DMS53 (cell line): ENCODE results near the gene TEX19.
A peak's percentile ranks its signal among the peaks of the same experiment; 100 is the strongest.
"Not testable (repeated sequence)": the region's sequence is repeated elsewhere in the genome, so short reads cannot be mapped to it uniquely, and the experiment has no call there.

ENCODE experiments used
- DNase-seq: peaks from one replicate; lab custom pipeline; 2025; lab: John Stamatoyannopoulos, UW

The TEX19 gene

DNA sequence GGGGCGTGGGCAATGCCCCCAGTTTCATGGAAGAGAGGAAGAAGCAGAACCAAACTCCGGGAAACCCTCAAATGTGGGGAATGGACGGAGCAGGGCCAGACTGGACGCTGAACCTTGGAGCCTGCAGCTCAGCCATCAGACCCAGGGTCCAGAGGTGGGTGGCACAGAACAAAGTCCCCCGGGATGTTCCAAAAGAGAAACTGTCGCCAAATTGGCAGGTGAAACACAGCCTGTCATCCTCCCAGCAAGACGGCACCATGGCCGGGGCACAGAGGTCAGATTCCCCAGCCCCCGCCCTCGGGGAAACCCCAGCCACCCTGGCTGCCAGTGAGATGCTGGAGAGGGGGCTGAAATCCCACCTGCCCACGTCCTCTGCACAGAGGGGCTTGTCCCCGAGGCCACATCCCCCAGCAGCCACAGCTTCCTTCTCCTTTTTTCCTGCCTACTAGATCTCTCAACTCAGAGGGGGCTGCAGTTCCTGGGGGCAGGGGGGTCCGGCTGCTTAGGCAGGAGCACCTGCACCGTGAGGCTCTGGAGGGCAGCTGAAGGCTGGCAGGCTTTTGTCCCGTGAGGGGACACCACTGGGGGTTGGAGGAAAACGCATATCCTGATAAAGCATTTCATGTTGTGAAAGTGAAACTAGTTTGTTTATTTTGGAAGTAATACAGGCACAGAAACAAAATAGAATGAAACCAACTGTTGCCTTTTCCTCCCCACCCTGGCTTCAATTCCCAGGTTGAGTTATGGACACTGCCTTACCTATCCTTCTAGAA lies 24.2 kb upstream of the TEX19 start:
- DNase-seq, result peak; percentile 62

DNA sequence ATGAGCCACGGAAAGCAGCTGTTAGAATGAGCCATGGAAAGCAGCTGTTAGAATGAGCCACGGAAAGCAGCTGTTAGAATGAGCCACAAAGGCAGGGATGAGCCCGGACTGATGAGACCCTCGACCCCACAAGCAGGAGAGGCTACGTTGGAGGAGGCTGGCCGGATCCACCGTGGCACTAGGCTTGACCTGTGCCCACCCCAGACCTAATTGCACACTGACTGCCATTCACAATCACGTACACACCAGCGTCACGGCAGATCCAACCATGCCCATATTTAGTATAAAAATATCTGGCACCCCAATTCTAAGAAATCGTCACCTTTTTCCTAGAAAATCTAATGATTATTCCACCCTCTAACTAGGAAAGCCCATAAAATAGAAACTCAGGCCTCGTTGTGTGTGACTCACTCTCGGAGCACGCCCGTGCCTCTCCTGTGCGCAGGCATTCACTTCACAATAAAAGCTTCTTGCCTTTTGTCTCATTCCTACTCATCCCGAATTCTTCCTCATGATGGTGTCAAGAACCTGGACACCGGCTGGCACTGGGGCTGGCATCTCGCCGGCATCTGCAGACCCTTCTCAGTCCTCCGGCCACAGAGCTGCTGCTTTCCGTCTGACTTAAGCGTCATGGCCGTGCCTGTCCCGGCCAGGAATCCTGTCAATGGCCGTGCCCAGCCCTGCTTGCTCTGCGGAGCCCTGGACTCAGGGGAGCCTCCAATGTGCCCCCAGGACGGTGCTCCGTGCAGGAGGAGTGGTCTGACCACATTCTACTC lies 20.0 kb upstream of the TEX19 start:
- peak; percentile 82 for DNase-seq

DNA sequence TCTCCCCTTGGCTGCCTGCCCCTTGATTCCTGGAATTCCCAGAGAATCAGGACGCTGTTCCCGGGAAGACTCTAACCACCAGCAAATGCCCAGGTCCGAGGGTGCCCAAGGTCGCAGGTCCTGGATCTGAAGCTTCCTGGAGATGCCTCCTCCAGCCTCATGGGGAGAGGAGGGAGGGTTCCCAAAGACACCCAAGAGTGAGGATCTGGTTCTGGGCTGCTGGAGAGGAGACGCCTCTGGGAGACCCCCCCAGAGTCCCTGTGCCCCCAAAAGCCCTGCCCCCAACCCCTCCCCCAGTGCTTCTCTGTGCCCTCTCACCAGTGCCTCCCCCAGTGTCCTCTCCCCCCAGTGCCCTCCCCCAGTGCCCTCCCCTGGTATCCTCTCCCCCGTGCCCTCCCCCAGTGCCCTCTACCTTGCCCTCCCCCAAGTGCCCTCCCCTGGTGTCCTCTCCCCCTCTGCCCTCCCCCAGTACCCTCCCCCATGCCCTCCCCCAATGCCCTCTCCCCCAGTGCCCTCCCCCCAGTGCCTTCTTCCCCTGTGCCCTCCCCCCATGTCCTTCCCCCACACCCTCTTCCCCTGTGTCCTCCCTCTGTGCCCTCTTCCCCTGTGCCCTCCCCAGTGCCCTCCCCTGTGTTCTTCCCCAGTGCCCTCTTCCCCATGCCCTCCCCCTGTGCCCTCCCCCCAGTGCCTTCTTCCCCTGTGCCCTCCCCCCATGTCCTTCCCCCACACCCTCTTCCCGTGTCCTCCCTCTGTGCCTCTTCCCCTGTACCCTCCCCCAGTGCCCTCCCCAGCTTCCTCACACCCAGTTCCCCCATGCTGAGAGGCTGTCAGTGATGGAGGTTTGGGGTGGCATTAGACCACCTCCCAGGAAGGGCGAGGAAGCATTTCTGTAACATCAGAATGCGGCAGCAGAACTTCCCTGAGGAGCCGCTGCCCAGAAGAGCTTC lies 19.1 kb upstream of the TEX19 start:
- DNase-seq, result peak; percentile 65

DNA sequence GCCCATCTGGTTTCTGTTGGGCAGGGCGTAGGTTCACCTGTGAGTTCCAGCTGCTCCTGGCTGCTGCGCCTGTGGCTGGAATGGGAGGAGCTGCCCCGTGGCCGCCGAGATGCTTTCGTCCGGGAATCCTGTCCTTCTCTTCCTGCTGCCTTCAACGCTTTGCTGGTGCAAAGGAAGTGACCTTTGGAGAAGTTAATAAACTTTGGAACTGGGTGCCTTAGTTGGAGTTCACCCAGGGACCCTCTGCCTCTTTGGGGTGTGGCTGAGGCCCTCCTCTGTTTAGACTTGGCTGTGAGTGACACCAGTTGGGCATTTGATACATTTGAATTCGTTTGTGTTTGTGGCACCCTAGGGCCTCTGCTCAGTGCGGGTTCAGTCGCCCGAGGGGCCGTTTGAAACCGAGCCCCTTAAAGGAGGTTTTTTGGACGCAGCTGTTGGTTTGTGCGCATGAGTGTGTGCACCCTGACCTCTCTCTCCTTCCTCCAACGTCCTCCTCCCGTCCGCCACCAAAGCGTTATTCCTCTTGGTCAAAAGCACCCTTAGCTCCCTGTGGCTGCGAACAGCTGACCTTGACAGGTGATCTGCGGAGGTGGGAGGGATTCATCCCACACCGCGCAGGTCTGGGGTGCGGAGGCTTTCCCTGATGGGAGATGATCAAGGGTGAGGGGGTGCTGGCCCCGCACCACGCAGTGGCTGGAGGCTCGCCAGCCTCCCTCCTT lies 16.5 kb upstream of the TEX19 start:
- DNase-seq, result no peak

DNA sequence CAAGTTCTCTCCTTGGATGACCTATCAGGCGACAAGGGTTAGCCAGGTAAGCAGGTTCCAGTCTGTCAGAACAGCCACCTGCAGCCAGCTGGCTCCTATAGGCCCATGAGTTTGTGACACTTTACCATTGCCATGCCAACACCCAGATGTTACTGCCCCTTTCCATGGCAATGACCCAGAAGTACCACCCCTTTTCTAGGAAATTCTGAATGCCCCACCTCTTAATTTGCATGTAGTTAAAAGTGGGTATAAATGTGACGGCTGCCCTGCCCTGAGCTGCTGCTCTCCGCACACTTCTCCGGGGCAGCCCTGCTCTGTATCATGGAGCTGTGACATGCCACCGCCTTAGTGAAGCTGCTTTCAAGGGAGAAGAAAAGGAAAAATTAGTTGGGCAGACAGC lies 15.5 kb upstream of the TEX19 start:
- DNase-seq, result peak; percentile 54

DNA sequence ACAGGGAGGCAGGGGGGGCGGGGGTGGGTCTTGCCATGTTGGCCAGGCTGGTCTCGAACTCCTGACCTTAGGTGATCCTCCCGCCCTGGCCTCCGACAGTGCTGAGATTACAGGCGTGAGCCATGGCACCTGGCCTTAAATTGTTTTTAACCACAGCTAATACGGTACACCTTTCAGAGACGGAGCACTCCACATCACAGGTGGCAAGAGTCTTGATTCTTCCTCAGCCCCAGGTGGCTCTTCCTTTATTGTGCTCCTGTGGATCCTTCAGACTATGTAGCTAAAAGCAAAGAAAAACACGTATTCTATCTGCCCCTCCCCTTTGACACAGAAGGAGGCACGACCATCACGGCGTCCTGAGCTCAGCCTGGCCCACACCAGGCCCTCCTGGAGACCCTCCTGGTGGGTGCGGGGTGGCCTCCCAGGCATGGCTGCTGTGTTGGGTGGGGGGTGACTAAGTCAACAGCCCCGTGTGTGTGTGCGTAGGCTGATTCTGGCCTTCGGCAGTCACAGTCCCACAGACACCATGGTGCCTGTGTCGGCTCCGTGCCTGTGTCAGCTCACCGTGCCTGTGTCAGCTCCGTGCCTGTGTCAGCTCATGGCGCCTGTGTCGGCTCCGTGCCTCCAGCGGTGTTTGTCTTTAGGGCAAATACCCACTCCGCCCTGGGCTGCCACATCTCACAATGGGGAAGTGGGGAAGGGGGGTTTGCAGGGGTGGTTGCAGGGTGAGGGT lies 14.7 kb upstream of the TEX19 start:
- no peak for DNase-seq

DNA sequence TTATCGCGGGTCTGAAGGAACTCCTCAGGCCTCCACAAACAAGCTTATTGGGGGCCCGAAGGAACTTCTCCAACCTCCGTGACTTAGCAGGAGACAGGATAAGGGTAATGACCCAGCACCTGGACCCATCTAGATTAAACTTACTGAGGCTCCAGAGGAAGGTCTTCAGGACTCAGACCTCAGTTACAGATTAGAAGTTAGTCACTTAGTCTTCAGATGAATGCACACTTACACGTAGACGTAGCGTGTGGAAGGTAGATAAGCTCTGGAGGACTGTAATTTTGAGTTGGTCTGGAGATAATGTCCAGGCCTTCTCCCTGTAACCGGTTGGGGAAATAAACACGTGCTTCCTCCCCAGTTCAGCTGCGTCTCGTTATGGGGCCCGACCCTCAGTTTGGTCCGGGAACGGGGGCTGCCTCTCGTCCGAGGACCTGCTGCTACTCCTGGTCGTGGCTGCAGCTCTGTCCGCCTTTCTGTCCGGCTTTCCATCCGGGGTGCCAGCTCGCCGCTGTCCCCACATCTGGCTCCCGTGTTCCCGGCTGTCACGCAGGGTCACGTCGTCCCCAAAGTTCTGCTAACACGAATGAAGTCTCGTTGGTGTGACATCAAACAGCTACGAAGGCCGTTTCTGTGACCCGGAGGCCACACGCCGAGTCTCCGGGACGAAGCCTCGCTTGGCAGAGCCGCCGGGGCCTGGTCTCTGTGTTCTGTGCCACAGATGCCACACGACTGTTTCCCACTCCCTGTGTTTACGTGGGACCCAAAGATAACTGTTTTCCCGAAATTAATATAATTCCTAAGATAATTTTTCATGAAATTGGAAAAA lies 13.7 kb upstream of the TEX19 start:
- DNase-seq, result no peak

DNA sequence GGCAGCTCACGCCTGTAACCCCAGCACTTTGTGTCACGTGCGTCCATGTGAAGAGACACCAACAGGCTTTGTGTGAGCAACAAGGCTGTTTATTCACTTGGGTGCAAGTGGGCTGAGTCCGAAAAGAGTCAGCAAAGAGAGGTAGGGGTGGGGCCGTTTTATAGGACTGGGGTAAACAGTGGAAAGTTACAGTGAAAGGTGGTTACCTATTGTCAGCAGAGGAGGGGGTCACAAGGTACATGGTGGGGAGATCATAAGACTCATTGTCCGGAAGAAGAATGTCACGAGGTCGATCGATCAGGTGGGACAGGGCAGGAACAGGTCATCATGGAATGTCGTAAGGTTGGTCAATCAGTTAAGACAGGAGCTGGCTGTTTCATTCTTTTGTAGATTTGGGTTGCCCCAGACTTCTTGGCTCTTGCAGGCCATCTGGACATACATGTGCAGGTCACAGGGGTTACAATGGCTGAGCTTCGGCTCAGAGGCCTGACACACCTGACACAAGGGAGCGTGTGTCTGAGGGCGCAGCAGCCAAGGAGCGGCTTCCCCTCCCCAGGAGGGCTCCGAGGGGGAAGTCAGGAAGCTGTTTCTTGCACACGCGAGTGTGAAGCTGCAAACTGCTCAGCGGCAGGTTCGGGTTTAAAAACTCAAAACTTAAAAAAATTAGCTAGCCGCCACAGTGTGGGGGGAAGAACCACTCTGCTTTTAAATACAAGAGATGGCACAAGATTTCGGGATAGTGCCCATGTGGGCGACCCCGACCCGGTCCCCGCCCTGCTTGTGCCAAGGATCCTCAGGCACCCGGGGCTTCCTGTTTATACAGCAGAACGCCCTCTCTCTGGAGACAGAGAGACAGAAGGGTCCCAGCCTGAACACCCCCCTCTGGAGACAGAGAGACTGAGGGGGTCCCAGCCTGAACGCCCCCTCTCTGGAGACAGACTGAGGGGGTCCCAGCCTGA lies 12.4 kb upstream of the TEX19 start:
- no peak for DNase-seq

DNA sequence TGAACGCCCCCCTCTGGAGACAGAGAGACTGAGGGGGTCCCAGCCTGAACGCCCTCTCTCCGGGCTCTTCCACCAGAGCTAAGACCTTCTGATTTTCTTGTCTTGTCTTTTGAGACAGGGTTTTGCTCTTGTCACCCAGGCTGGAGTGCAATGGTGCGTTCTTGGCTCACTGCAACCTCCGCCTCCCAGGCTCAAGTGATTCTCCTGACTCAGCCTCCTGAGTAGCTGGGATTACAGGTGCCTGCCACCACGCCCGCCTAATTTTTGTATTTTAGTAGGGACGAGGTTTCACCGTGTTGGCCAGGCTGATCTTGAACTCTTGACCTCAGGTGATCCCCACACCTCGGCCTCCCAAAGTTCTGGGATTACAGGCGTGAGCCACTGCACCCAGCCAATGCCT lies 11.1 kb upstream of the TEX19 start:
- not testable (repeated sequence) for DNase-seq

DNA sequence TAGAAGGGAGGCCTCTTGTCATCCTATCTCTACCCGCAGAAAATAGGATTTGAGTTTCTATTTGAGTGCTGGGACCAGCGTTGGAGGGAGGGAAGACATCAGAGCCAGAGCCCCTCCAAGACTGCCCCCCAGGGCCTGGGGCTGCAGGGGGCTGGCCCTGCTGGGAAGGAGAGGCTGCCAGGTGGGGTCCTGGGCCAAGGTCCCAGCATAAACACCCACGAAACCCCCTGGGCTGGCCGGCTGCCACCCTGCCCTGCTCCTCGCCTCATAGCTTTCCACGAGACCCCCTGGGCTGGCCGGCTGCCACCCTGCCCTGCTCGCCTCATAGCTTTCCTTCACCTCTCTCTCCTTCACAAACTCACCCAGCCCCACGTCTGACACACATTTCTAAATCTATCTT lies 10.6 kb upstream of the TEX19 start:
- no peak for DNase-seq

DNA sequence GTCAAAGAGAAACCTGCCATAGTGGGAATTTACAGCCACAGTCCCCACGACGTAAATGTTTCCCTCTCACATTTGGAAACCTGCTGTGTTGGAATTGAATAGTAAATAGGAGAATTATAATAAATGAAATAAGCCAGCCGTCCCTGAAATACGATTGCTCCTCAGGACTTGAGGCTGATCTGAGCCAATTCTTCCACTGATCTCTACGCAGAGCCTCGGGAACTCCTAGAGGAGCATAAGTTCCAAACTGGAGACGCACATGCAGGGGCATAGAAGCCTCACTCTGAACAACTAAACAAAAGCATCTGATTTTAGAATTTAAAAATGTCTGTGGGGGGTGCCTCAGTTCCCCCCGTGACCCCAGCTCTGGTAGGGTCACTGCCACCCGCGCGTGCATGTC lies 10.2 kb upstream of the TEX19 start:
- no peak for DNase-seq

DNA sequence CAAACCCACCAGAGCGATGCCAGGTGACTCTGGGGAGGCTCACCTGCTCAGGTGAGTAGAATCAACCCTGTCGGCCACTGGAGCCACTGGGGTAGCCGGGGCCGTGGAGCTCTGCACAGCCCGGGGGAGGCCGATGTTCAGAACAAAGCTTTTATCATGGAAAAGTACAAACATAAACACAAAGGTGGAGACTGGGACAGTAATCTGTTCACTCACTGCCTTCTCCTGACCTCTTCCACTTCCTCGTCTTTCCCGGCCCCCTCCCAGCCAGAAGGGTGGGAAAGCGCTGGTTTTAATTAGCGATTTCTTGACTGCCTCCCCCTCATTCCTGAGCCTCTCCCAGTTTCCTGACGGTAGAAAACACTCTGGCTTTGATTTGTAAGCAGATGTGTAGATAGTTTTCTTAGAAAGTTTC lies 9.8 kb upstream of the TEX19 start:
- DNase-seq, result no peak

DNA sequence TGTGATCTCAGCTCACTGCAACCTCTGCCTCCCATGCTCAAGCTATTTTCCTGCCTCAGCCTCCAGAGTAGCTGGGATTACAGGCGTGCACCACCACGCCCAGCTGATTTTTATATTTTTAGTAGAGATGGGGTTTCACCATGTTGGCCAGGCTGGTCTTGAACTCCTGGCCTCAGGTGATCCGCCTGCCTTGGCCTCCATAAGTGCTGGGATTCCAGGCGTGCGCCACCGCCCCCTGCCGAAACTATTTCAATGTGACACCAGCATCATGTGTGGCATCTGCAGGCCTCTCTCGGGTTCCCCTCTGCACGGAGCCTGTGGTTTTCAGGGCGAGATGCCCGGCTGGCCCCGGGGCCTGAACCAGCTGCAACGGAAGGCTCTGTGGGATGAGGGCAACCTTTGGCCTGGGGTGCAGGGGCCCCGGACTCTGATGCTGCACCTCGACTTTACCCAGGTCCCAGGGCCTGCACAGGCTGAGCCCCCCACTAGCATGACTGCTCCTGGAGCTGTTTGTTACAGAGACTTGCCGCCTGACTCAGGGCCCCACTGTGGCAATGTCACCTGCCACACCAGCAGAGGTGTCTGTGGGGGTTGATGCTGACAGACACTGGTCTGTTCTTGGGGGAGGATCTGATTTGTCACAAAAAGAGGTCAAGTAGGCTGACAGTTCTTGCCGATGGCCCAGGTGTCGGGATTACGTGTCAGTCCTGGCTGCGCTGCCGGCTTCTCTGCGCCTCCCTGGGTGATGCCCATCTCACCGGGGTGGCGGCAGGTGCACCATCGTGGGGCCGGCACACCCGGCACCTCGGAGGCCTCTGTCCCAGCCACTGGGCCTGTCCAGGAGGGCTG lies 8.6 kb upstream of the TEX19 start:
- no peak for DNase-seq

DNA sequence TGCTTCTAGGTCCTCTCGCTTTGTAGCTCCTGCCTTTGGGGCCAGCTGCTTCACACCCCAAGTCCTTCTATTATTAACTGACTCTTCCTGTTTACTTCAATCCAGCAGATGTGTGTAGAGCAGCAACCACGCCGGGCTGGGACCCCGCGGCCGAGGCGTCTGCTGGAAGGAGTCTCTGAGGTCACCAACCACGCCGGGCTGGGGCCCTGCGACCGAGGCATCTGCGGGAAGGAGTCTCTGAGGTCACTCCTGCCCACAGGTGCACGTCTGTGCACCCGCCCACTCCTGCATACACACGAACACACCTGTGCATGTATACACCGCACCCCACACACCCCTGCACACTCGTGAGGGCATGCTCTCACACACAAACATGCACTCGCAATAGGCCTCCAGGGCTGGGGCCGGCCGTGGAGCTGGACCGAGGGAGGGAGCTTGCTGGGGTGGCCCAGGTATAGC lies 7.8 kb upstream of the TEX19 start:
- peak; percentile 55 for DNase-seq

DNA sequence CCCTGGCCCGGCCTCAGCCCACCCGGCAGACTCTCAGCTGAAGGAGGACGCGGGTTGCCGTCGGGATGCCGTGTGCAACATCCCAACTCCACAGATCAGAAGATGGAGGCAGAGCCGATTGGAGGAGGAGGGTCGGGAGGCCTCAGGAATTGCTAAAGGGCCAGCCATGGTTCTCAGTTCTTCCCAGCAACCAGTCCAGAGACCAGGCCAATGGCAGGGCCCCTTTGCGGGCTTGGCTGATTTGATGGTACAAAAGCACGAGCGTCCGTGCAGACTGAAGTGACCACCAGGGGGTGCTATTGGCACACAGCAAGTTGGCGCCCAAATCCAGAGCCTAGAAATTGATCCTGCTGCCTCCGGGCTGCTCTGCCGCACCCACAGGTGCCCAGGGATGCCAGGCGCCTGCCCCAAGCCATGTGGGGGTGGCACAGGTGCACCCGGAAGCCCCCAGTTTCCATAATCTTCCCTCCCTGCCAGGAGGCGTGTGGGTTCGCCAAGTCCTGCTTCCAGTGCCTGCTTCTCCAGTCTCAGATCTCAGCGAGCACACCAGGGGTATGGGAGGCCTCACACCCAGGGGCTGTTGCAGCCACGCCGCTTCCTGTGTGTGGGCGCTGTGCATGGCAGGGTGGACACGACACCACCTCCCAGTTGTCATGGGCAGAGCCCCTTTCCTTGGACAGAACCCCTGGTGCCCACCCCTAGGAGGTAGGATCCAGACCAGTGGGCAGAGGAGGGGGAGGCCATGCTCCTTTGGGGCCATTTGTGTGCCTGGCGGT lies 7.1 kb upstream of the TEX19 start:
- DNase-seq, result peak; percentile 96

DNA sequence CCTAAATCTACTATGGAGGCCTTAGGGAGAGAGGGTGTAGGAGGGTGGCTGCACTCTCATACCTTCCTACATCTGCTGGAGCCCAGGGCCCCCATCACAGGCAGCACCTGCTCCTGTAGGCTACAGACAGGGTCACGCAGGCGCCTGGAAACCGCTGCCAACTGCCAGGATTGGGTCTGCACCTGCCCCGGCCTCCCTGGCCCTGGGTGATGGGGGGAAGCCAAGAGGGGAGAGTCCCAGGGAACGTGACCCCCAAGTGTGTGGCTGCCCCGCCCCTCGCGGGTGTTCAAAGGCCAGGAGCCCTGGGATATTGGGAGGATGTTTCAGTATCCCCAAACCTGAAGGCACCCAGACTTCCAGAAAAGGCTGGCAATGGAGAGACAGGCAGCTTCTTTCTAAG lies 5.6 kb upstream of the TEX19 start:
- no peak for DNase-seq

DNA sequence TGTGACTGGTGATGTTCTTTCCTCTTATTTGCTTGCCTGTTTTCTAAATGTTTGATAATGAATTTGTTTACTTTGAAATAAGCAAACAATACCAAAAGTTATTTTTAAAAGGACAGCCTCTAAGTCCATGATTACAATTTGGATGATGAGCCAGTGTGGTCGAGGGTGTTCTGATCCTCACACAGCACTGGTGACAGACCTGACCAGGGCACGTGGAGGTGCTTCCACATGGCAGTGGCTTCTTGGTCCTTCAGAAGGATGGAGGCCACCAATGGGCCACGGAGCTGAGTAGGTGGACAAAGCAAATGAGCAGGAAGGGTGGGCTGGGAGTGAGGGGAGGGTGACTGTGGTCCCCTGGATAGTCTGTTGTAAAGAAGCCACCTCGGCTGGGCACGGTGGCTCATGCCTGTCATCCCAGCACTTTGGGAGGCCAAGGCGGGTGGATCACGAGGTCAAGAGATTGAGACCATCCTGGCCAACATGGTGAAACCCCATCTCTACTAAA lies 4.2 kb upstream of the TEX19 start:
- DNase-seq, result no peak
